Sigmoid colon (tissue), 7 donors: ENCODE data around the gene FAS. TPM values are rescaled to one million over a fixed set of nuclear protein-coding genes. Genes with fewer than 3 reads are reported as not detected.
"Not testable (repeated sequence)": the region's sequence is repeated elsewhere in the genome, so short reads cannot be mapped to it uniquely, and the experiment has no call there.

Source experiments
- DNase-seq: peaks from one replicate; pipeline ENCODE4 v3.0.0-alpha.2; 2019
- H3K27ac ChIP-seq, 4 donors: fragments of 200-600 bp; sonication (generic); one replicate each; pipeline ENCODE4 v1.5.1; 2016 to 2019; ENCODE audit warnings: mild to moderate bottlenecking in 1 of 4
- H3K27me3 ChIP-seq, 3 donors: fragments of 200-600 bp; sonication (generic); one replicate each; pipeline ENCODE4 v1.5.1; 2019; ENCODE audit warnings: mild to moderate bottlenecking in 1 of 3
- H3K36me3 ChIP-seq, 4 donors: fragments of 200-600 bp; sonication (generic); one replicate each; pipeline ENCODE4 v1.5.1; 2016 to 2019
- H3K4me1 ChIP-seq, 4 donors: fragments of 200-600 bp; sonication (generic); one replicate each; pipeline ENCODE4 v1.5.1; 2017 to 2019
- H3K4me3 ChIP-seq, 4 donors: fragments of 200-600 bp; sonication (generic); one replicate each; pipeline ENCODE4 v1.5.1; 2017 to 2019; ENCODE audit warnings: mild to moderate bottlenecking in 2 of 4, moderate library complexity in 1 of 4
- H3K9me3 ChIP-seq, 4 donors: fragments of 200-600 bp in 3 of 4; sonication (generic) in 3 of 4; one replicate each; pipeline versions ENCODE4 v1.5.1 to v1.6.1; 2013 to 2019
- EP300 ChIP-seq, 4 donors: sonication (generic); formaldehyde crosslinking; IDR thresholded peaks; one replicate each; pipeline ENCODE4 v1.6.1; 2017; ENCODE audit warnings: antibody characterized with exemption in 4 of 4
- POLR2A ChIP-seq, 2 donors: fragments of 450-650 bp; IDR thresholded peaks; one replicate each; pipeline ENCODE4 v1.6.1; 2016; ENCODE audit warnings: antibody characterized with exemption in 2 of 2, mild to moderate bottlenecking in 2 of 2, moderate library complexity in 2 of 2
- POLR2AphosphoS5 ChIP-seq, 4 donors: sonication (generic); formaldehyde crosslinking; IDR thresholded peaks; one replicate each; pipeline ENCODE4 v1.6.1; 2017; ENCODE audit warnings: antibody characterized with exemption in 4 of 4
- WGBS, 2 donors: extraction: QIAGEN DNeasy Blood & Tissue Kit; methylation state at CpG; one replicate each; pipeline ENCODE4 v1.1.7; 2013; 5-methylcytosine and 5-hydroxymethylcytosine counted together
- intact Hi-C: fragments of 100-400 bp; cut with DNase I; formaldehyde crosslinking; loops from one replicate; pipeline ENCODE4 v1.15.1; 2023
- polyA plus RNA-seq, 3 donors: library from polyadenylated mRNA; stranded (reverse); fragments of 200-250 nt; gene quantifications; one replicate each; pipeline ENCODE4 v1.2.3, GENCODE V29; 2013
- total RNA-seq, 4 donors: library from RNA; depleted of rRNA; stranded (reverse); fragments of >200 nt; gene quantifications; one replicate each; pipeline ENCODE4 v1.1.0, GENCODE V29; 2016
- TF ChIP-seq, protein P1 (sequence below), 4 experiments: fragments of 450-650 bp in 3 of 4; fragments of 200-600 bp in 1 of 4; IDR thresholded peaks; one replicate each; pipeline ENCODE4 v1.5.1; 2016 to 2019; ENCODE audit warnings: antibody characterized with exemption in 4 of 4, mild to moderate bottlenecking in 3 of 4, moderate library complexity in 2 of 4
- donor health status: healthy with polysubstance abuse.
- donor health status: Bipolar disorder and iron deficiency.
- donor health status: healthy.

Gene FAS
- total and polyA plus RNA-seq, 7 donors: 7.6 to 44.6 (median 18.8) TPM

GRCh38 chr10:89019569-89020327 is 29.1 kb downstream of the FAS start:
- intact Hi-C loops: loop anchor here (10.0 kb wide), 1 partner anchor 545 kb away; no protein-coding TSS in a partner anchor
- 90 to 98% methylated on average over 2 of the region's 2 CpGs for WGBS, 2 donors
- no peaks in the 10 kb centered on the region for H3K9me3 ChIP-seq
- no peak overlapping the region for H3K27ac ChIP-seq
- H3K4me1 ChIP-seq: peaks cover 0 to 4% (median 0%) of the 10 kb centered on the region in 4 donors
- no peaks in the 10 kb centered on the region for H3K27me3 ChIP-seq
- no peak overlapping the region for H3K4me3 ChIP-seq
- H3K36me3 ChIP-seq: peaks cover 0 to 26% (median 7%) of the 10 kb centered on the region in 4 donors
- no peak for DNase-seq
- no peak for TF ChIP-seq EP300 (IDR thresholded peaks at IDR 0.05)
- TF ChIP-seq POLR2A (IDR thresholded peaks at IDR 0.05): no peak
- TF ChIP-seq, protein P1, sequence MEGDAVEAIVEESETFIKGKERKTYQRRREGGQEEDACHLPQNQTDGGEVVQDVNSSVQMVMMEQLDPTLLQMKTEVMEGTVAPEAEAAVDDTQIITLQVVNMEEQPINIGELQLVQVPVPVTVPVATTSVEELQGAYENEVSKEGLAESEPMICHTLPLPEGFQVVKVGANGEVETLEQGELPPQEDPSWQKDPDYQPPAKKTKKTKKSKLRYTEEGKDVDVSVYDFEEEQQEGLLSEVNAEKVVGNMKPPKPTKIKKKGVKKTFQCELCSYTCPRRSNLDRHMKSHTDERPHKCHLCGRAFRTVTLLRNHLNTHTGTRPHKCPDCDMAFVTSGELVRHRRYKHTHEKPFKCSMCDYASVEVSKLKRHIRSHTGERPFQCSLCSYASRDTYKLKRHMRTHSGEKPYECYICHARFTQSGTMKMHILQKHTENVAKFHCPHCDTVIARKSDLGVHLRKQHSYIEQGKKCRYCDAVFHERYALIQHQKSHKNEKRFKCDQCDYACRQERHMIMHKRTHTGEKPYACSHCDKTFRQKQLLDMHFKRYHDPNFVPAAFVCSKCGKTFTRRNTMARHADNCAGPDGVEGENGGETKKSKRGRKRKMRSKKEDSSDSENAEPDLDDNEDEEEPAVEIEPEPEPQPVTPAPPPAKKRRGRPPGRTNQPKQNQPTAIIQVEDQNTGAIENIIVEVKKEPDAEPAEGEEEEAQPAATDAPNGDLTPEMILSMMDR (IDR thresholded peaks at IDR 0.05): no peak
- no peak for TF ChIP-seq POLR2AphosphoS5 (IDR thresholded peaks at IDR 0.05)

DNA sequence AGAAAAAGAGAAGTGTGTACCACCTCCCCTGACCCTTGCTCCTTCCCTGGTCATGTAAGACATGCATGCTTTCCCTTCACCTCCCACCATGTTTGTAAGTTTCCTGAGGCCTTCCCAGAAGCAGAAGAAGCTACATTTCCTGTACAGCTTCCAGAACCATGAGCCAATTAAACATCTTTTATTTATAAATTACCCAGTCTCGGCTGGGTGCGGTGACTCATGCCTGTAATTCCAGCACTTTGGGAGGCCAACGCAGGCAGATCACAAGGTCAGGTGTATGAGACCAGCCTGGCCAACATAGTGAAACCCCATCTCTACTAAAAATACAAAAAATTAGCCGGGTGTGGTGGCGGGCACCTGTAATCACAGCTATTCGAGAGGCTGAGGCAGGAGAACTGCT is 30.9 kb downstream of the FAS start:
- intact Hi-C loops: loop anchor here (10.0 kb wide), 1 partner anchor 543 kb away; no protein-coding TSS in a partner anchor
- not testable (repeated sequence) for H3K4me1 ChIP-seq, H3K27me3 ChIP-seq, DNase-seq, H3K9me3 ChIP-seq, H3K27ac ChIP-seq, H3K4me3 ChIP-seq
- 78 to 90% methylated on average over 6 of the region's 6 CpGs for WGBS, 2 donors
- H3K36me3 ChIP-seq: peaks cover 0 to 20% (median 5%) of the 10 kb centered on the region in 4 donors

GRCh38 chr10:89022734-89023133 is 32.1 kb downstream of the FAS start:
- 71 to 82% methylated on average over 2 of the region's 2 CpGs for WGBS, 2 donors
- intact Hi-C loops: loop anchor here (10.0 kb wide), 1 partner anchor 542 kb away; no protein-coding TSS in a partner anchor

GRCh38 chr10:89025453-89025852 is 34.9 kb downstream of the FAS start:
- no peaks in the 10 kb centered on the region for H3K27me3 ChIP-seq
- intact Hi-C loops: loop anchor here (10.0 kb wide), 1 partner anchor 539 kb away; no protein-coding TSS in a partner anchor
- DNase-seq: no peak
- TF ChIP-seq POLR2A (IDR thresholded peaks at IDR 0.05): no peak
- TF ChIP-seq, protein P1 (IDR thresholded peaks at IDR 0.05): no peak
- 59 to 97% methylated on average over 1 of the region's 1 CpG for WGBS, 2 donors
- H3K9me3 ChIP-seq: no peaks in the 10 kb centered on the region
- H3K27ac ChIP-seq: no peak overlapping the region
- H3K4me1 ChIP-seq: peaks cover 0 to 6% (median 2%) of the 10 kb centered on the region in 4 donors
- H3K36me3 ChIP-seq: peaks cover 0 to 3% (median 0%) of the 10 kb centered on the region in 4 donors
- no peak overlapping the region for H3K4me3 ChIP-seq

More at GRCh38 chr10:89022734-89023133, 32.1 kb downstream of the FAS start:
- H3K4me3 ChIP-seq: no peak overlapping the region
- TF ChIP-seq EP300 (IDR thresholded peaks at IDR 0.05) (no peak), POLR2A (IDR thresholded peaks at IDR 0.05) (no peak), POLR2AphosphoS5 (IDR thresholded peaks at IDR 0.05) (no peak)
- TF ChIP-seq, protein P1 (IDR thresholded peaks at IDR 0.05): no peak
- H3K9me3 ChIP-seq: no peaks in the 10 kb centered on the region
- H3K4me1 ChIP-seq: peaks cover 0 to 4% (median 0%) of the 10 kb centered on the region in 4 donors
- DNase-seq: no peak
- no peak overlapping the region for H3K27ac ChIP-seq
- peaks cover 0 to 20% (median 2%) of the 10 kb centered on the region in 4 donors for H3K36me3 ChIP-seq
- no peaks in the 10 kb centered on the region for H3K27me3 ChIP-seq

GRCh38 chr10:89029181-89029580 is 38.6 kb downstream of the FAS start:
- TF ChIP-seq EP300 (IDR thresholded peaks at IDR 0.05): no peak
- no peak for TF ChIP-seq POLR2A (IDR thresholded peaks at IDR 0.05)
- TF ChIP-seq, protein P1 (IDR thresholded peaks at IDR 0.05): no peak
- TF ChIP-seq POLR2AphosphoS5 (IDR thresholded peaks at IDR 0.05): no peak
- no peaks in the 10 kb centered on the region for H3K27me3 ChIP-seq
- H3K9me3 ChIP-seq: no peaks in the 10 kb centered on the region
- peaks cover 0 to 22% (median 4%) of the 10 kb centered on the region in 4 donors for H3K4me1 ChIP-seq
- no peak for DNase-seq
- 86 to 89% methylated on average over 2 of the region's 2 CpGs for WGBS, 2 donors
- intact Hi-C loops: loop anchor here (10.0 kb wide), 1 partner anchor 536 kb away; no protein-coding TSS in a partner anchor
- no peaks in the 10 kb centered on the region for H3K36me3 ChIP-seq
- no peak overlapping the region for H3K27ac ChIP-seq
- H3K4me3 ChIP-seq: no peak overlapping the region
